Hepatocyte (in vitro differentiated cells): ENCODE data around the gene TENM4.

Source experiments
- CTCF ChIP-seq: fragments of 200-600 bp; sonication (generic); IDR thresholded peaks from 2 replicates; pipeline ENCODE4 v1.5.1; 2016; ENCODE audit warnings: antibody characterized with exemption, mild to moderate bottlenecking; ENCODE audit not compliant: poor library complexity
- EZH2 ChIP-seq: fragments of 200-600 bp; sonication (generic); IDR thresholded peaks from 2 replicates; pipeline ENCODE4 v1.6.1; 2016; ENCODE audit warnings: antibody characterized with exemption, mild to moderate bottlenecking, borderline replicate concordance
- EZH2phosphoT487 ChIP-seq: fragments of 200-600 bp; sonication (generic); IDR thresholded peaks from one replicate; pipeline ENCODE4 v1.6.1; 2018; ENCODE audit warnings: antibody characterized with exemption, mild to moderate bottlenecking, low read depth, moderate library complexity; ENCODE audit not compliant: unreplicated experiment, severe bottlenecking

- no peak for TF ChIP-seq EZH2
- no peak for TF ChIP-seq CTCF
- no peak for TF ChIP-seq EZH2phosphoT487
Measured at GRCh38 chr11:79108851-79109250, 332.0 kb downstream of the TENM4 start.
